ENCODE data around the gene GNAO1. TPM values are rescaled to one million over a fixed set of nuclear protein-coding genes. Genes with fewer than 3 reads are reported as not detected.
A peak's percentile ranks its signal among the peaks of the same experiment; 100 is the strongest.

GNAO1 gene
- total RNA-seq, 1 experiment from 2014 or later = not detected

GRCh38 chr16:56241596-56241995, 50.3 kb downstream of the GNAO1 start:
- no peak for TF ChIP-seq CTCF (conservative IDR thresholded peaks at IDR 0.05; ENCODE audit: low read depth, low read length)
- no peak for TF ChIP-seq EZH2 (IDR thresholded peaks at IDR 0.05; ENCODE audit: low read length, unreplicated experiment)
- TF ChIP-seq EZH2phosphoT487 (IDR thresholded peaks at IDR 0.05; ENCODE audit: borderline replicate concordance, low read length) = no peak
- DNase-seq (peak; percentile 18), ATAC-seq (no peak)
- Histone ChIP-seq H3K79me2 (ENCODE audit: low read length) (no peaks in the 10 kb centered on the region), H3K27me3 (ENCODE audit: low read length) (peaks cover 12% of the 10 kb centered on the region; the same call in 1 of the 2 replicates), H3K36me3 (ENCODE audit: low read depth, low read length) (no peaks in the 10 kb centered on the region), H3K4me3 (ENCODE audit: low read length) (no peak overlapping the region), H3K4me1 (ENCODE audit: insufficient read depth, low read length) (peaks cover 6% of the 10 kb centered on the region; the same call in 1 of the 2 replicates), H3F3A (ENCODE audit: low read length, unreplicated experiment) (no peaks in the 10 kb centered on the region), H3K9me3 (ENCODE audit: low read length) (no peaks in the 10 kb centered on the region), H3K4me2 (ENCODE audit: low read length) (no peak overlapping the region), H2AFZ (ENCODE audit: low read length) (no peak overlapping the region), H3K9ac (ENCODE audit: low read length) (no peak overlapping the region), H4K20me1 (ENCODE audit: low read length) (no peaks in the 10 kb centered on the region), H3K9me2 (replicated peaks; ENCODE audit: low read length) (no peaks in the 10 kb centered on the region), H3K27ac (ENCODE audit: low read length) (no peak overlapping the region)
- BruUV-seq (replicated peaks) = no TSS peak
- intact Hi-C loops (cut with micrococcal nuclease) = no loop called here
- ChIA-PET CTCF (no interaction called here), POLR2A (ENCODE audit: unreplicated experiment) (no interaction called here)

- peaks cover 6% of the 10 kb centered on the region; the same call in 1 of the 2 replicates for H3K4me1 ChIP-seq (ENCODE audit: insufficient read depth, low read length)
- no peak overlapping the region for H3K9ac ChIP-seq (ENCODE audit: low read length)
- TF ChIP-seq EZH2 (IDR thresholded peaks at IDR 0.05; ENCODE audit: low read length, unreplicated experiment) (no peak), CTCF (conservative IDR thresholded peaks at IDR 0.05; ENCODE audit: low read depth, low read length) (no peak), EZH2phosphoT487 (IDR thresholded peaks at IDR 0.05; ENCODE audit: borderline replicate concordance, low read length) (no peak)
- ChIA-PET CTCF (no interaction called here), POLR2A (ENCODE audit: unreplicated experiment) (no interaction called here)
- DNase-seq (no peak), ATAC-seq (no peak)
- 0 out of 2 replicates have a peak, but pooled peaks cover 4% of the 10 kb centered on the region for H3K27me3 ChIP-seq (ENCODE audit: low read length)
- no peak overlapping the region for H3K27ac ChIP-seq (ENCODE audit: low read length)
- no peak overlapping the region for H2AFZ ChIP-seq (ENCODE audit: low read length)
- H3K79me2 ChIP-seq (ENCODE audit: low read length) = no peaks in the 10 kb centered on the region
- no peaks in the 10 kb centered on the region for H3K36me3 ChIP-seq (ENCODE audit: low read depth, low read length)
- no peak overlapping the region for H3K4me2 ChIP-seq (ENCODE audit: low read length)
- no peaks in the 10 kb centered on the region for H4K20me1 ChIP-seq (ENCODE audit: low read length)
- BruUV-seq (replicated peaks) = no TSS peak
- H3K9me3 ChIP-seq (ENCODE audit: low read length) = no peaks in the 10 kb centered on the region
- no peaks in the 10 kb centered on the region for H3K9me2 ChIP-seq (replicated peaks; ENCODE audit: low read length)
- H3F3A ChIP-seq (ENCODE audit: low read length, unreplicated experiment) = no peaks in the 10 kb centered on the region
- intact Hi-C loops (cut with micrococcal nuclease) = no loop called here
- no peak overlapping the region for H3K4me3 ChIP-seq (ENCODE audit: low read length)
Observed at GRCh38 chr16:56242740-56243139, 51.5 kb downstream of the GNAO1 start.

GRCh38 chr16:56244612-56245011, 53.3 kb downstream of the GNAO1 start:
- ChIA-PET CTCF (no interaction called here), POLR2A (ENCODE audit: unreplicated experiment) (no interaction called here)
- Histone ChIP-seq H3K4me2 (ENCODE audit: low read length) (no peak overlapping the region), H3K9ac (ENCODE audit: low read length) (no peak overlapping the region), H3K36me3 (ENCODE audit: low read depth, low read length) (no peaks in the 10 kb centered on the region), H3K4me3 (ENCODE audit: low read length) (no peak overlapping the region), H4K20me1 (ENCODE audit: low read length) (no peaks in the 10 kb centered on the region), H3K27me3 (ENCODE audit: low read length) (no peaks in the 10 kb centered on the region), H3K9me2 (replicated peaks; ENCODE audit: low read length) (no peaks in the 10 kb centered on the region), H3K27ac (ENCODE audit: low read length) (no peak overlapping the region), H3F3A (ENCODE audit: low read length, unreplicated experiment) (no peaks in the 10 kb centered on the region), H3K9me3 (ENCODE audit: low read length) (no peaks in the 10 kb centered on the region), H3K4me1 (ENCODE audit: insufficient read depth, low read length) (peaks cover 6% of the 10 kb centered on the region; the same call in 1 of the 2 replicates), H3K79me2 (ENCODE audit: low read length) (no peaks in the 10 kb centered on the region), H2AFZ (ENCODE audit: low read length) (no peak overlapping the region)
- ATAC-seq (no peak), DNase-seq (no peak)
- intact Hi-C loops (cut with micrococcal nuclease) = no loop called here
- no peak for TF ChIP-seq EZH2phosphoT487 (IDR thresholded peaks at IDR 0.05; ENCODE audit: borderline replicate concordance, low read length)
- no peak for TF ChIP-seq CTCF (conservative IDR thresholded peaks at IDR 0.05; ENCODE audit: low read depth, low read length)
- no peak for TF ChIP-seq EZH2 (IDR thresholded peaks at IDR 0.05; ENCODE audit: low read length, unreplicated experiment)
- BruUV-seq (replicated peaks) = no TSS peak

Measured in PC-3 (cell line).